Neural cell (in vitro differentiated cells): ENCODE measurements around the gene H6PD. TPM values are rescaled to one million over a fixed set of nuclear protein-coding genes. Genes with fewer than 3 reads are reported as not detected.

Experiments used
- H2AFZ ChIP-seq: fragments of 200-600, 300-800 bp; sonication (generic), shearing (Covaris generic); 2 replicates; pipeline ENCODE4 v1.6.0; 2014; ENCODE audit warnings: low read depth, mild to moderate bottlenecking, antibody characterized with exemption, low read length, moderate library complexity
- H3F3A ChIP-seq: fragments of 200-600 bp; shearing (Covaris generic); 2 replicates; pipeline ENCODE4 v1.6.1; 2016; ENCODE audit warnings: mild to moderate bottlenecking, moderate library complexity, mixed read lengths, antibody characterized with exemption, low read length; ENCODE audit not compliant: insufficient read depth, poor library complexity, severe bottlenecking
- H3K27ac ChIP-seq: fragments of 200-600, 300-800 bp; sonication (generic), shearing (Covaris generic); 2 replicates; pipeline ENCODE4 v1.5.1; 2014; ENCODE audit warnings: mild to moderate bottlenecking, low read length, moderate library complexity
- H3K27me3 ChIP-seq: fragments of 300-800, 200-600 bp; sonication (generic), shearing (Covaris generic); 2 replicates; pipeline ENCODE4 v1.6.0; 2014; ENCODE audit warnings: mild to moderate bottlenecking, low read depth, low read length, moderate library complexity; ENCODE audit not compliant: insufficient read depth
- H3K36me3 ChIP-seq: fragments of 300-800, 200-600 bp; sonication (generic), shearing (Covaris generic); 2 replicates; pipeline ENCODE4 v1.5.1; 2014; ENCODE audit warnings: mild to moderate bottlenecking, antibody characterized with exemption, low read length, moderate library complexity; ENCODE audit not compliant: insufficient read depth
- H3K4me2 ChIP-seq: fragments of 300-800, 200-600 bp; sonication (generic), shearing (Covaris generic); 2 replicates; pipeline ENCODE4 v1.6.0; 2014; ENCODE audit warnings: mild to moderate bottlenecking, low read length
- H3K4me3 ChIP-seq: fragments of 300-800, 200-600 bp; sonication (generic), shearing (Covaris generic); 2 replicates; pipeline ENCODE4 v1.5.1; 2014; ENCODE audit warnings: mild to moderate bottlenecking, low read length, moderate library complexity
- H3K79me2 ChIP-seq: fragments of 200-600 bp; shearing (Covaris generic); replicated peaks from 2 replicates; pipeline ENCODE4 v1.6.0; 2014; ENCODE audit warnings: mild to moderate bottlenecking, low read length, moderate library complexity; ENCODE audit not compliant: insufficient read depth
- H3K9ac ChIP-seq: fragments of 300-800, 200-600 bp; sonication (generic), shearing (Covaris generic); 2 replicates; pipeline ENCODE4 v1.6.1; 2016; ENCODE audit warnings: mild to moderate bottlenecking, low read length, mixed read lengths
- H3K9me2 ChIP-seq: fragments of 200-600 bp; shearing (Covaris generic); 2 replicates; pipeline ENCODE4 v1.6.1; 2016; ENCODE audit warnings: mild to moderate bottlenecking, low read length, mixed read lengths; ENCODE audit not compliant: insufficient read depth
- H3K9me3 ChIP-seq: fragments of 200-600, 300-800 bp; sonication (generic), shearing (Covaris generic); 2 replicates; pipeline ENCODE4 v1.6.1; 2016; ENCODE audit warnings: mild to moderate bottlenecking, mixed run types, low read length, moderate library complexity, mixed read lengths
- H4K20me1 ChIP-seq: fragments of 200-600 bp; shearing (Covaris generic); 2 replicates; pipeline ENCODE4 v1.6.1; 2016; ENCODE audit warnings: mild to moderate bottlenecking, mixed run types; ENCODE audit not compliant: insufficient read depth
- EP300 ChIP-seq: fragments of 450-650 bp; conservative IDR thresholded peaks from 2 replicates; pipeline ENCODE4 v1.6.1; 2014; ENCODE audit warnings: antibody characterized with exemption, mild to moderate bottlenecking, moderate library complexity; ENCODE audit not compliant: poor library complexity, severe bottlenecking
- EZH2 ChIP-seq: fragments of 200-600, 300-800 bp; shearing (Covaris generic), sonication (generic); IDR thresholded peaks from 2 replicates; pipeline ENCODE4 v1.6.1; 2014; ENCODE audit warnings: antibody characterized with exemption, low read length, borderline replicate concordance, mild to moderate bottlenecking; ENCODE audit not compliant: insufficient read depth, poor library complexity, severe bottlenecking
- MXI1 ChIP-seq: fragments of 450-650 bp; conservative IDR thresholded peaks from 2 replicates; pipeline ENCODE4 v1.6.1; 2014; ENCODE audit warnings: antibody characterized with exemption, mild to moderate bottlenecking; ENCODE audit not compliant: poor library complexity, severe bottlenecking
- POLR2AphosphoS5 ChIP-seq: IDR thresholded peaks from 2 replicates; pipeline ENCODE4 v1.6.1; 2012
- RAD21 ChIP-seq: fragments of 450-650 bp; conservative IDR thresholded peaks from 2 replicates; pipeline ENCODE4 v1.6.1; 2014; ENCODE audit warnings: antibody characterized with exemption, mild to moderate bottlenecking, moderate library complexity
- SMC3 ChIP-seq: fragments of 450-650 bp; conservative IDR thresholded peaks from 2 replicates; pipeline ENCODE4 v1.6.1; 2014; ENCODE audit warnings: antibody characterized with exemption, mild to moderate bottlenecking, moderate library complexity; ENCODE audit not compliant: poor library complexity
- TAF1 ChIP-seq: IDR thresholded peaks from 2 replicates; pipeline ENCODE4 v1.6.1; 2012; ENCODE audit warnings: low read depth
- polyA plus RNA-seq: library from polyadenylated mRNA; depleted of rRNA; stranded (reverse); fragments of >200 nt; gene quantifications from 2 replicates; pipeline ENCODE4 v1.2.3, GENCODE V29; 2014
- TF ChIP-seq, protein P1 (sequence below): fragments of 450-650 bp; IDR thresholded peaks from 2 replicates; pipeline ENCODE4 v1.5.1; 2014; ENCODE audit warnings: antibody characterized with exemption, mild to moderate bottlenecking, moderate library complexity; ENCODE audit not compliant: poor library complexity, severe bottlenecking
- TF ChIP-seq, protein P2 (sequence below): IDR thresholded peaks from 2 replicates; pipeline ENCODE4 v1.6.1; 2012; ENCODE audit warnings: borderline replicate concordance

H6PD gene
- polyA plus RNA-seq, 1 donor from 2014 or later: 4.6 TPM

DNA sequence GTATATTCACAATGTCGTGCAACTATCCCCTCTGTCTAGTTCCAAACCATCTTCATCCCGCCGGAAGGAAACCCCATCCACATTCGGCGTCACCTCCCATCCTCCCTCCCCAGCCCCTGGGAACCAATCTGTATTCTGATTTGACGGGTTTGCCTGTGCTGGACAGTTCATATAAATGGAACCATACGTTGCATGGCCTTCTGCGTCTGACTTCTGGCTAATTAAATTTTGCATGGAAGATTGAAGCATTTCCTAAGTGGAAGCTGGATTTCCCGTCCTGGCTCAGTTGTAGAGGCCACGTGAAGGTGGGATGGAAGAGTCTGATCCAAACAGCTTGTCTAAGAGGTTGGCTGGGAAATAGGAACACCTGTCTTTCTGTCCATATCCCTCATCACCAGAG, 72.7 kb downstream of the H6PD start:
- H3K9me3 ChIP-seq: no peaks in the 10 kb centered on the region
- H3K36me3 ChIP-seq: no peaks in the 10 kb centered on the region
- H3K27ac ChIP-seq: no peak overlapping the region
- no peaks in the 10 kb centered on the region for H3F3A ChIP-seq
- no peak overlapping the region for H3K4me3 ChIP-seq
- TF ChIP-seq, protein P1, sequence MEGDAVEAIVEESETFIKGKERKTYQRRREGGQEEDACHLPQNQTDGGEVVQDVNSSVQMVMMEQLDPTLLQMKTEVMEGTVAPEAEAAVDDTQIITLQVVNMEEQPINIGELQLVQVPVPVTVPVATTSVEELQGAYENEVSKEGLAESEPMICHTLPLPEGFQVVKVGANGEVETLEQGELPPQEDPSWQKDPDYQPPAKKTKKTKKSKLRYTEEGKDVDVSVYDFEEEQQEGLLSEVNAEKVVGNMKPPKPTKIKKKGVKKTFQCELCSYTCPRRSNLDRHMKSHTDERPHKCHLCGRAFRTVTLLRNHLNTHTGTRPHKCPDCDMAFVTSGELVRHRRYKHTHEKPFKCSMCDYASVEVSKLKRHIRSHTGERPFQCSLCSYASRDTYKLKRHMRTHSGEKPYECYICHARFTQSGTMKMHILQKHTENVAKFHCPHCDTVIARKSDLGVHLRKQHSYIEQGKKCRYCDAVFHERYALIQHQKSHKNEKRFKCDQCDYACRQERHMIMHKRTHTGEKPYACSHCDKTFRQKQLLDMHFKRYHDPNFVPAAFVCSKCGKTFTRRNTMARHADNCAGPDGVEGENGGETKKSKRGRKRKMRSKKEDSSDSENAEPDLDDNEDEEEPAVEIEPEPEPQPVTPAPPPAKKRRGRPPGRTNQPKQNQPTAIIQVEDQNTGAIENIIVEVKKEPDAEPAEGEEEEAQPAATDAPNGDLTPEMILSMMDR: no peak
- TF ChIP-seq POLR2AphosphoS5 (no peak), SMC3 (no peak), TAF1 (no peak), EP300 (no peak), MXI1 (no peak), EZH2 (no peak), RAD21 (no peak)
- TF ChIP-seq, protein P2, sequence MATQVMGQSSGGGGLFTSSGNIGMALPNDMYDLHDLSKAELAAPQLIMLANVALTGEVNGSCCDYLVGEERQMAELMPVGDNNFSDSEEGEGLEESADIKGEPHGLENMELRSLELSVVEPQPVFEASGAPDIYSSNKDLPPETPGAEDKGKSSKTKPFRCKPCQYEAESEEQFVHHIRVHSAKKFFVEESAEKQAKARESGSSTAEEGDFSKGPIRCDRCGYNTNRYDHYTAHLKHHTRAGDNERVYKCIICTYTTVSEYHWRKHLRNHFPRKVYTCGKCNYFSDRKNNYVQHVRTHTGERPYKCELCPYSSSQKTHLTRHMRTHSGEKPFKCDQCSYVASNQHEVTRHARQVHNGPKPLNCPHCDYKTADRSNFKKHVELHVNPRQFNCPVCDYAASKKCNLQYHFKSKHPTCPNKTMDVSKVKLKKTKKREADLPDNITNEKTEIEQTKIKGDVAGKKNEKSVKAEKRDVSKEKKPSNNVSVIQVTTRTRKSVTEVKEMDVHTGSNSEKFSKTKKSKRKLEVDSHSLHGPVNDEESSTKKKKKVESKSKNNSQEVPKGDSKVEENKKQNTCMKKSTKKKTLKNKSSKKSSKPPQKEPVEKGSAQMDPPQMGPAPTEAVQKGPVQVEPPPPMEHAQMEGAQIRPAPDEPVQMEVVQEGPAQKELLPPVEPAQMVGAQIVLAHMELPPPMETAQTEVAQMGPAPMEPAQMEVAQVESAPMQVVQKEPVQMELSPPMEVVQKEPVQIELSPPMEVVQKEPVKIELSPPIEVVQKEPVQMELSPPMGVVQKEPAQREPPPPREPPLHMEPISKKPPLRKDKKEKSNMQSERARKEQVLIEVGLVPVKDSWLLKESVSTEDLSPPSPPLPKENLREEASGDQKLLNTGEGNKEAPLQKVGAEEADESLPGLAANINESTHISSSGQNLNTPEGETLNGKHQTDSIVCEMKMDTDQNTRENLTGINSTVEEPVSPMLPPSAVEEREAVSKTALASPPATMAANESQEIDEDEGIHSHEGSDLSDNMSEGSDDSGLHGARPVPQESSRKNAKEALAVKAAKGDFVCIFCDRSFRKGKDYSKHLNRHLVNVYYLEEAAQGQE: no peak
- H3K79me2 ChIP-seq: no peaks in the 10 kb centered on the region
- no peak overlapping the region for H3K9ac ChIP-seq
- H3K9me2 ChIP-seq: no peaks in the 10 kb centered on the region
- no peak overlapping the region for H3K4me2 ChIP-seq
- no peaks in the 10 kb centered on the region for H4K20me1 ChIP-seq
- H3K27me3 ChIP-seq: no peaks in the 10 kb centered on the region
- H2AFZ ChIP-seq: no peak overlapping the region

DNA sequence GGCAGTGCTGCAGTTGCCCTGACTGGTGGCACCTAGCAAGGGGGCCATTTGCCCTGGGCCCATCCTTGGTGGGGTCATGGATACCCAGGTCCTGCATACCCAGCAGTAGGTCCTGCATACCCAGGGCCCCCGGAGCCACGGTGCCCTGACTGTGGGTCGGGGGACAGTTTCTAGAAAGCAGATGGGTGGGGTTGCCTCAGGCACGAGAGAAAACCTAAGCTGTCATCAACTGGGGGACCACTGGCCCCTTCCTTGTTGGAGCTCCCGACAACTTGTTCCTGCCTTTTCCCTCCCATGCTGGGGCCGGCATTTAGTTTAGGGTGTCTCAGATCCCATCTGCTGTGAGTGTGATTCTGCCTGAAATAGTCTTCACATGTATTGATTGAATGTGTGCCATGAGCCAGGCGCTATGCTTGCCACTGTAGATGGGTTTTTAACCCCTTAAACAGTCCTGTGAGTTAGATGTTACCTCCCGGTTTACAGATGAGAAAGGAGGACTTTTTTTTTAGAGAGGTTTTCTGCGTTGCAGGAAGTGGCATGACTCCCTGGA, 73.7 kb downstream of the H6PD start:
- H3F3A ChIP-seq: no peaks in the 10 kb centered on the region
- no peak overlapping the region for H3K27ac ChIP-seq
- no peaks in the 10 kb centered on the region for H3K9me2 ChIP-seq
- H3K79me2 ChIP-seq: no peaks in the 10 kb centered on the region
- no peaks in the 10 kb centered on the region for H4K20me1 ChIP-seq
- H3K4me2 ChIP-seq: no peak overlapping the region
- TF ChIP-seq, protein P1: no peak
- TF ChIP-seq, protein P2: no peak
- no peak for TF ChIP-seq TAF1
- TF ChIP-seq EZH2: no peak
- no peak for TF ChIP-seq RAD21
- TF ChIP-seq EP300: no peak
- no peak for TF ChIP-seq SMC3
- H3K9me3 ChIP-seq: no peaks in the 10 kb centered on the region
- no peak overlapping the region for H3K9ac ChIP-seq
- H3K4me3 ChIP-seq: no peak overlapping the region
- no peaks in the 10 kb centered on the region for H3K27me3 ChIP-seq
- no peak overlapping the region for H2AFZ ChIP-seq
- H3K36me3 ChIP-seq: no peaks in the 10 kb centered on the region
